Keratinocyte (primary cell): ENCODE results near the gene KRT9. TPM values are rescaled to one million over a fixed set of nuclear protein-coding genes. Genes with fewer than 3 reads are reported as not detected.
A peak's percentile ranks its signal among the peaks of the same experiment; 100 is the strongest.
"Not testable (repeated sequence)": the region's sequence is repeated elsewhere in the genome, so short reads cannot be mapped to it uniquely, and the experiment has no call there.

Experiments
- DNase-seq: peaks from one replicate; pipeline ENCODE4 v3.0.0-alpha.2; 2011; ENCODE audit warnings: low read depth, missing footprints, low spot score
- FAIRE-seq: peaks from 2 replicates; lab custom pipeline; 2011; peaks lifted over from hg19 to GRCh38; lab: Jason Lieb, UNC
- H2AFZ ChIP-seq: 2 replicates; pipeline ENCODE4 v1.6.0; 2012; ENCODE audit warnings: low read length, control low read depth, inconsistent platforms; ENCODE audit not compliant: control insufficient read depth
- H3K27ac ChIP-seq: 2 replicates; pipeline ENCODE4 v1.5.1; 2011; ENCODE audit warnings: low read length; ENCODE audit not compliant: control insufficient read depth, insufficient read depth
- H3K27me3 ChIP-seq: 3 replicates; pipeline ENCODE4 v1.6.0; 2011; ENCODE audit warnings: low read length; ENCODE audit not compliant: control insufficient read depth, insufficient read depth; ENCODE audit errors: extremely low read depth
- H3K36me3 ChIP-seq, 2 experiments: 2 replicates in 1 of 2; 3 replicates in 1 of 2; pipeline ENCODE4 v1.5.1; 2011; ENCODE audit warnings: low read length in 2 of 2, mild to moderate bottlenecking in 1 of 2; ENCODE audit not compliant: control insufficient read depth in 2 of 2, insufficient read depth in 2 of 2; ENCODE audit errors: extremely low read depth in 1 of 2
- H3K4me1 ChIP-seq: 3 replicates; pipeline ENCODE4 v1.5.1; 2011; ENCODE audit warnings: low read length; ENCODE audit not compliant: control insufficient read depth, insufficient read depth; ENCODE audit errors: extremely low read depth
- H3K4me2 ChIP-seq: 3 replicates; pipeline ENCODE4 v1.6.0; 2011; ENCODE audit warnings: low read depth, low read length; ENCODE audit not compliant: control insufficient read depth, insufficient read depth; ENCODE audit errors: extremely low read depth
- H3K4me3 ChIP-seq, 3 experiments: fragments of 200-600 bp in 1 of 3; sonication (generic) in 1 of 3; 2 replicates in 2 of 3; 3 replicates in 1 of 3; pipeline ENCODE4 v1.5.1; 2011 to 2016; ENCODE audit warnings: low read length in 3 of 3, mild to moderate bottlenecking in 3 of 3, control low read depth in 2 of 3, inconsistent platforms in 1 of 3, low read depth in 1 of 3, mixed read lengths in 1 of 3, mixed run types in 1 of 3, moderate library complexity in 1 of 3; ENCODE audit not compliant: control insufficient read depth in 2 of 3, insufficient read depth in 2 of 3; ENCODE audit errors: extremely low read depth in 1 of 3
- H3K79me2 ChIP-seq: 2 replicates; pipeline ENCODE4 v1.6.0; 2012; ENCODE audit warnings: low read length; ENCODE audit not compliant: control insufficient read depth, insufficient read depth
- H3K9ac ChIP-seq: 3 replicates; pipeline ENCODE4 v1.6.0; 2011; ENCODE audit warnings: low read length; ENCODE audit not compliant: control insufficient read depth, insufficient read depth; ENCODE audit errors: extremely low read depth
- H3K9me1 ChIP-seq: 3 replicates; pipeline ENCODE4 v1.6.0; 2011; ENCODE audit warnings: low read length; ENCODE audit not compliant: control insufficient read depth, insufficient read depth; ENCODE audit errors: extremely low read depth
- H3K9me3 ChIP-seq: 2 replicates; pipeline ENCODE4 v1.5.1; 2012; ENCODE audit warnings: low read depth, low read length; ENCODE audit not compliant: control insufficient read depth
- H4K20me1 ChIP-seq: 3 replicates; pipeline ENCODE4 v1.6.0; 2011; ENCODE audit warnings: low read length; ENCODE audit not compliant: control insufficient read depth, insufficient read depth; ENCODE audit errors: extremely low read depth
- EZH2 ChIP-seq: IDR thresholded peaks from one replicate; pipeline ENCODE4 v1.6.1; 2012; ENCODE audit warnings: inconsistent platforms, mild to moderate bottlenecking, low read length, moderate library complexity
- dilution Hi-C: fragments of 300-500 bp; cut with MboI; formaldehyde crosslinking; loops from one replicate; pipeline ENCODE4 v1.7.0; 2020; ENCODE audit warnings: low sequenced_read_pairs; ENCODE audit not compliant: extremely low pct_ligation_motif_present
- polyA plus RNA-seq, 5 experiments: library from polyadenylated mRNA; depleted of rRNA in 3 of 5; stranded (reverse) in 3 of 5; stranded (forward) in 1 of 5; unstranded in 1 of 5; fragments of >200 nt; gene quantifications; 1 replicate in 1 of 5; 2 replicates in 3 of 5; 3 replicates in 1 of 5; pipeline versions ENCODE4 v1.2.1 to v1.2.3, GENCODE V29; 2011 to 2012; ENCODE audit warnings: missing spikeins in 2 of 5, low read depth in 1 of 5, low replicate concordance in 1 of 5
- TF ChIP-seq, protein P1 (sequence below), 3 experiments: IDR thresholded peaks in 1 of 3; conservative IDR thresholded peaks in 1 of 3; optimal IDR thresholded peaks in 1 of 3; 2 replicates in 2 of 3; 3 replicates in 1 of 3; pipeline versions ENCODE3 to v1.5.1; 2011; ENCODE audit warnings: low read length in 3 of 3, mild to moderate bottlenecking in 3 of 3, moderate library complexity in 2 of 3, control low read depth in 1 of 3, inconsistent platforms in 1 of 3; ENCODE audit not compliant: insufficient read depth in 2 of 3; ENCODE audit errors: extremely low read depth in 1 of 3

The KRT9 gene
- polyA plus RNA-seq, 1 donor (not counting 4 experiments of a cell fraction or from before 2014, with no cell fraction given): 1.6 TPM

DNA sequence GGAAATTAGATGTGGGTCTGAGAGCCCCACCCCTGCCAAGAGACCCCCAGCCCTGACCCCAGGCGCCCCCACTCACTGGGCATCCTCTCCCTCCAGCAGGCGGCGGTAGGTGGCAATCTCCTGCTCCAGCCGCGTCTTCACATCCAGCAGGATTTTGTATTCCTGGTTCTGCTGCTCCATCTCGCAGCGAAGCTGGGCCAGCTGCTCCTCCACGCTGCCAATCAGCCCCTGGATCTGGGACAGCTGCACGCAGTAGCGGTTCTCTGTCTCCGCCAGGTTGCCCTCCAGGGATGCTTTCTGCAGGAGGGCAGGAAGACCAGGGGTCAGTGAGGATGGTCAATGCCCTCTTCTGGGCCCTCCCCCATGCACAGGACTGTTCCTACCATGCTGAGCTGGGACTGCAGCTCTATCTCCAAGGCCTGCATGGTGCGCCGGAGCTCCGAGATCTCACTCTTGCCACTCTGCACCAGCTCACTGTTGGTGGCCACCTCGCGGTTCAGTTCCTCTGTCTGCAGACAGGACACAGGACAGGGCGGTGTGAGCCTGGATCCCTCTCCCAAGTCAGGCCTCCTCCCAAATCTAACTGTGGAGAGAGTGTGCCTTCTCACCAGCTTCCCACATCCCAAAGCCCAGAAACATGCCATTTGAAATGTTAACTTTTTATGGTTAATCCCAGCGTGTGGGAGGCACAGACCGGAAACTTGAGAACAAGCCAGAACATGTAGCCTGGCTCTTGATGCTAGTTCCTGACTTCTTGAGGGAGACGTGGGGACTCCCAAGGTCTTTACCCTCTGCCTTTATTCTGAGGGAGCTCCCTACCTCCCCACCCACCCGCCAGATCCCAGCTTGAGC, 49.0 kb upstream of the KRT9 start:
- dilution Hi-C loops: no loop called here
- DNase-seq: no peak
- no peak overlapping the region for H2AFZ ChIP-seq

DNA sequence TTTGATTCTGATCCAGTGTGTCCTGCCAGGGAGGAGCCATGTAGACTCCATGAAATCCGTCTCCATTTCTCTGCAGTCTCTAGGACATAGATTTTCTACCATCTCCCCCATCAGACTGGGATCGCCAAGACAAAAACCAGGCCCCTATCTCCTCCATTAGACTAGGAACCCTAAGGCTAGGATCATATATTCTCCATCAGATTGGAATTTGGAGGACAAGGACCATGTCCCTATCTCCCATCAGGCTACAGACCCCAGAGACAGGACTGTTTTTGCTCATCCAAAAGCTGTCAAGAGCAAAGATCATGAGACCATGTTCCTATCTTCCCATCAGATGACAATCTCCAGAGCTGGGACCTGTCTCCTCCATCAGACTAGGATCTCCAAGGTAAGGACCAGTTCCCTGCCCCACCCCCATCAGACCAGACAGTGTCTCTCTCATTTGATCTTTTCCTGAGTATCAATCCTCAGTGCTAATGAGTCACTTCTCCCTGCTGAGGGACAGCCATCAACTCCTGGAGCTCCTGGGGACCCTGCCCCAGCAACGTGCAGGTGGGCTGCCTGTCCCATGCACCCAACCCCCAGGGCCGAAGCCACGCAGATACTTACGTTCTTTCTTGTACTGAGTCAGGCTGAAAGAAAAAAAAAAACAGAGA, 48.2 kb upstream of the KRT9 start:
- H3K4me3 ChIP-seq, H4K20me1 ChIP-seq, H3K9me1 ChIP-seq, H3K27me3 ChIP-seq, DNase-seq, H3K4me2 ChIP-seq, H3K9ac ChIP-seq, H3K9me3 ChIP-seq, dilution Hi-C loops, H3K27ac ChIP-seq, H2AFZ ChIP-seq: not testable (repeated sequence)
- Histone ChIP-seq H3K79me2 (peaks cover 15% of the 10 kb centered on the region), H3K36me3 (peaks cover 3 to 20% of the 10 kb centered on the region in 2 experiments), H3K4me1 (peaks cover 42% of the 10 kb centered on the region)
- peak; percentile 62 for FAIRE-seq

More for the DNA sequence above, 49.0 kb upstream of the KRT9 start:
- Histone ChIP-seq H3K4me2 (peak overlapping the region; percentile 60), H4K20me1 (no peaks in the 10 kb centered on the region), H3K9me3 (no peaks in the 10 kb centered on the region), H3K9ac (peak overlapping the region; percentile 33), H3K79me2 (peaks cover 15% of the 10 kb centered on the region), H3K4me1 (peaks cover 41% of the 10 kb centered on the region), H3K27me3 (no peaks in the 10 kb centered on the region), H3K4me3 (peak overlapping the region in 1 of 3 experiments; percentile 34), H3K9me1 (no peaks in the 10 kb centered on the region), H3K36me3 (peaks cover 3 to 20% of the 10 kb centered on the region in 2 experiments), H3K27ac (peak overlapping the region; percentile 52)
- FAIRE-seq: peak; percentile 74
- TF ChIP-seq, protein P1, sequence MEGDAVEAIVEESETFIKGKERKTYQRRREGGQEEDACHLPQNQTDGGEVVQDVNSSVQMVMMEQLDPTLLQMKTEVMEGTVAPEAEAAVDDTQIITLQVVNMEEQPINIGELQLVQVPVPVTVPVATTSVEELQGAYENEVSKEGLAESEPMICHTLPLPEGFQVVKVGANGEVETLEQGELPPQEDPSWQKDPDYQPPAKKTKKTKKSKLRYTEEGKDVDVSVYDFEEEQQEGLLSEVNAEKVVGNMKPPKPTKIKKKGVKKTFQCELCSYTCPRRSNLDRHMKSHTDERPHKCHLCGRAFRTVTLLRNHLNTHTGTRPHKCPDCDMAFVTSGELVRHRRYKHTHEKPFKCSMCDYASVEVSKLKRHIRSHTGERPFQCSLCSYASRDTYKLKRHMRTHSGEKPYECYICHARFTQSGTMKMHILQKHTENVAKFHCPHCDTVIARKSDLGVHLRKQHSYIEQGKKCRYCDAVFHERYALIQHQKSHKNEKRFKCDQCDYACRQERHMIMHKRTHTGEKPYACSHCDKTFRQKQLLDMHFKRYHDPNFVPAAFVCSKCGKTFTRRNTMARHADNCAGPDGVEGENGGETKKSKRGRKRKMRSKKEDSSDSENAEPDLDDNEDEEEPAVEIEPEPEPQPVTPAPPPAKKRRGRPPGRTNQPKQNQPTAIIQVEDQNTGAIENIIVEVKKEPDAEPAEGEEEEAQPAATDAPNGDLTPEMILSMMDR (optimal IDR thresholded peaks at IDR 0.05 in 1 of 3, IDR thresholded peaks at IDR 0.05 in 1 of 3, conservative IDR thresholded peaks at IDR 0.05 in 1 of 3; ENCODE audit: extremely low read depth in 1 of 3, insufficient read depth in 2 of 3, low read length in 3 of 3): peak in 1 of 3 experiments; percentile 31
- no peak for TF ChIP-seq EZH2
